22Rv1 (cell line): Measurements from ENCODE around the gene SAP30L.

Source experiments
- CTCF ChIP-seq: fragments of 450-650 bp; IDR thresholded peaks from 2 replicates; pipeline ENCODE4 v1.5.1; 2017; ENCODE audit warnings: mild to moderate bottlenecking
- ZFX ChIP-seq: fragments of 450-650 bp; IDR thresholded peaks from 2 replicates; pipeline ENCODE4 v1.6.1; 2017; ENCODE audit warnings: antibody characterized with exemption, borderline replicate concordance

GRCh38 chr5:154403776-154404387 is 41.9 kb upstream of the SAP30L start:
- TF ChIP-seq CTCF (no peak), ZFX (no peak)
